Gastroesophageal sphincter (tissue), 3 donors: Measurements from ENCODE around the gene TUBB2B.

Source experiments
- POLR2AphosphoS5 ChIP-seq: sonication (generic); formaldehyde crosslinking; IDR thresholded peaks from one replicate; pipeline ENCODE4 v1.6.1; 2017; ENCODE audit warnings: antibody characterized with exemption
- TF ChIP-seq, protein P1 (sequence below), 4 experiments: fragments of 200-600 bp in 2 of 4; fragments of 450-650 bp in 2 of 4; sonication (generic) in 1 of 4; IDR thresholded peaks; one replicate each; pipeline ENCODE4 v1.5.1; 2017 to 2019; ENCODE audit warnings: antibody characterized with exemption in 4 of 4, mild to moderate bottlenecking in 2 of 4, moderate library complexity in 2 of 4

DNA sequence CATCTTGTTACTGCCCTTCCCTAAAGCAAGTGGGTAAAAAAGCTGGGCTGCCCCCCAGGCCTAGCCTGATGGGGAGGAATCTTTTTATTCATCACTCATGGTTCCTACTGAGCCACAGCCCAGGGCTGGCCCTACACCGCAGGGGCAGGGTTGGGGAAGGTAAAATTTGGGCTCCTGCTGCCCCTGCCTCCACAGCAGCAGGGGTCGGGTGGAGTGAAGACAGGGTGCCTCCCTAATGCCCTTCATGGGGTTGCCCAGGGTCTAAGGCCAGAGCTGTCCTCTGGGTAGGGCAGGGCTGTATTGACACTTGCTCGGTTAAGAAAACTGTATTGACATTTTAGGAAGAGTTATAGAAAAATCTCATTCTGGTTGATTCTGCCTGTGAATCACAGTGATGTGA is 22.4 kb upstream of the TUBB2B start:
- TF ChIP-seq, protein P1, sequence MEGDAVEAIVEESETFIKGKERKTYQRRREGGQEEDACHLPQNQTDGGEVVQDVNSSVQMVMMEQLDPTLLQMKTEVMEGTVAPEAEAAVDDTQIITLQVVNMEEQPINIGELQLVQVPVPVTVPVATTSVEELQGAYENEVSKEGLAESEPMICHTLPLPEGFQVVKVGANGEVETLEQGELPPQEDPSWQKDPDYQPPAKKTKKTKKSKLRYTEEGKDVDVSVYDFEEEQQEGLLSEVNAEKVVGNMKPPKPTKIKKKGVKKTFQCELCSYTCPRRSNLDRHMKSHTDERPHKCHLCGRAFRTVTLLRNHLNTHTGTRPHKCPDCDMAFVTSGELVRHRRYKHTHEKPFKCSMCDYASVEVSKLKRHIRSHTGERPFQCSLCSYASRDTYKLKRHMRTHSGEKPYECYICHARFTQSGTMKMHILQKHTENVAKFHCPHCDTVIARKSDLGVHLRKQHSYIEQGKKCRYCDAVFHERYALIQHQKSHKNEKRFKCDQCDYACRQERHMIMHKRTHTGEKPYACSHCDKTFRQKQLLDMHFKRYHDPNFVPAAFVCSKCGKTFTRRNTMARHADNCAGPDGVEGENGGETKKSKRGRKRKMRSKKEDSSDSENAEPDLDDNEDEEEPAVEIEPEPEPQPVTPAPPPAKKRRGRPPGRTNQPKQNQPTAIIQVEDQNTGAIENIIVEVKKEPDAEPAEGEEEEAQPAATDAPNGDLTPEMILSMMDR (IDR thresholded peaks at IDR 0.05): no peak
- TF ChIP-seq POLR2AphosphoS5: no peak
